K562 (cell line): Measurements from ENCODE around the gene BANF2. TPM values are rescaled to one million over a fixed set of nuclear protein-coding genes. Genes with fewer than 3 reads are reported as not detected.

Experiments used
- ELF1 ChIP-seq: fragments of 200-800 bp; sonication (Bioruptor generic); IDR thresholded peaks from 2 replicates; pipeline ENCODE4 v1.6.1; 2016; ENCODE audit warnings: missing genetic modification characterization, missing compliant biosample characterization
- GABPB1 ChIP-seq: sonication (generic); formaldehyde crosslinking; IDR thresholded peaks from 2 replicates; pipeline ENCODE4 v1.8.0; 2022; ENCODE audit warnings: mild to moderate bottlenecking, missing genetic modification reagents
- MBD2 ChIP-seq: sonication (generic); IDR thresholded peaks from 2 replicates; pipeline ENCODE4 v1.6.1; 2016; ENCODE audit warnings: low read depth, borderline replicate concordance
- NFIC ChIP-seq: fragments of 450-650 bp; IDR thresholded peaks from 2 replicates; pipeline ENCODE4 v1.6.1; 2017; ENCODE audit warnings: mild to moderate bottlenecking, inconsistent platforms
- RCOR1 ChIP-seq, 2 experiments: IDR thresholded peaks; 2 replicates each; pipeline ENCODE4 v1.6.1; 2012; ENCODE audit warnings: low read depth in 2 of 2, low read length in 2 of 2, borderline replicate concordance in 1 of 2, improper control_type of control experiment in 1 of 2
- TAF9B ChIP-seq: fragments of 450-650 bp; IDR thresholded peaks from 2 replicates; pipeline ENCODE4 v1.6.1; 2018; ENCODE audit warnings: mild to moderate bottlenecking; ENCODE audit not compliant: partially characterized antibody
- WHSC1 ChIP-seq: IDR thresholded peaks from one replicate; pipeline ENCODE4 v1.6.1; 2012; ENCODE audit warnings: low read length, control low read depth, inconsistent platforms
- YY1 ChIP-seq, 3 experiments: IDR thresholded peaks; 2 replicates each; pipeline ENCODE4 v1.6.1; 2011; ENCODE audit warnings: low read length in 2 of 3, mild to moderate bottlenecking in 2 of 3, moderate library complexity in 2 of 3, borderline replicate concordance in 1 of 3, control low read depth in 1 of 3, low read depth in 1 of 3; ENCODE audit not compliant: insufficient read depth in 3 of 3, insufficient replicate concordance in 2 of 3, control insufficient read depth in 1 of 3, insufficient read length in 1 of 3; ENCODE audit errors: extremely low read depth in 1 of 3
- ZC3H8 ChIP-seq: fragments of 450-650 bp; IDR thresholded peaks from 2 replicates; pipeline ENCODE4 v1.6.1; 2017
- polyA plus RNA-seq, 8 experiments: library from polyadenylated mRNA; depleted of rRNA in 4 of 8; stranded (reverse) in 5 of 8; unstranded in 3 of 8; fragments of >200 nt; fragmentation: Nextera tagmentation in 2 of 8; fragmentation: Illumina TruSeq in 1 of 8; extraction: Ambion mirVana in 2 of 8; extraction: Trizol in 1 of 8; gene quantifications; 2 replicates each; pipeline versions ENCODE4 v1.2.1 to v1.2.3, GENCODE V29; 2011 to 2014; ENCODE audit warnings: inconsistent platforms in 1 of 8, missing spikeins in 1 of 8
- total RNA-seq, 7 experiments: library from RNA; depleted of rRNA in 6 of 7; stranded (reverse); fragments of >200 nt in 6 of 7; fragmentation: Illumina TruSeq in 2 of 7; extraction: Trizol in 2 of 7; gene quantifications; 2 replicates each; pipeline versions ENCODE4 v1.2.1 to v1.2.3, GENCODE V29; 2011 to 2021; ENCODE audit warnings: low replicate concordance in 1 of 7
- TF ChIP-seq, protein P1 (sequence below): IDR thresholded peaks from 2 replicates; pipeline ENCODE4 v1.6.1; 2011; ENCODE audit warnings: borderline replicate concordance, low read depth, mild to moderate bottlenecking, moderate library complexity, low read length; ENCODE audit not compliant: insufficient read depth, poor library complexity, severe bottlenecking
- TF ChIP-seq, protein P2 (sequence below), 2 experiments: fragments of 450-650 bp in 1 of 2; sonication (generic) in 1 of 2; formaldehyde crosslinking in 1 of 2; IDR thresholded peaks; 2 replicates each; pipeline versions ENCODE4 v1.7.1 to v1.9.0; 2016 to 2022; ENCODE audit warnings: inconsistent platforms in 1 of 2, mild to moderate bottlenecking in 1 of 2, missing genetic modification reagents in 1 of 2
- TF ChIP-seq, protein P3 (sequence below): fragments of 200-800 bp; sonication (Bioruptor generic); IDR thresholded peaks from 2 replicates; pipeline ENCODE4 v1.6.1; 2017; ENCODE audit warnings: missing genetic modification characterization, missing compliant biosample characterization

The BANF2 gene
- total and polyA plus RNA-seq, 9 of the 15 experiments (the other 6 are each of a cell fraction or from before 2014, with no cell fraction given), result not detected

DNA sequence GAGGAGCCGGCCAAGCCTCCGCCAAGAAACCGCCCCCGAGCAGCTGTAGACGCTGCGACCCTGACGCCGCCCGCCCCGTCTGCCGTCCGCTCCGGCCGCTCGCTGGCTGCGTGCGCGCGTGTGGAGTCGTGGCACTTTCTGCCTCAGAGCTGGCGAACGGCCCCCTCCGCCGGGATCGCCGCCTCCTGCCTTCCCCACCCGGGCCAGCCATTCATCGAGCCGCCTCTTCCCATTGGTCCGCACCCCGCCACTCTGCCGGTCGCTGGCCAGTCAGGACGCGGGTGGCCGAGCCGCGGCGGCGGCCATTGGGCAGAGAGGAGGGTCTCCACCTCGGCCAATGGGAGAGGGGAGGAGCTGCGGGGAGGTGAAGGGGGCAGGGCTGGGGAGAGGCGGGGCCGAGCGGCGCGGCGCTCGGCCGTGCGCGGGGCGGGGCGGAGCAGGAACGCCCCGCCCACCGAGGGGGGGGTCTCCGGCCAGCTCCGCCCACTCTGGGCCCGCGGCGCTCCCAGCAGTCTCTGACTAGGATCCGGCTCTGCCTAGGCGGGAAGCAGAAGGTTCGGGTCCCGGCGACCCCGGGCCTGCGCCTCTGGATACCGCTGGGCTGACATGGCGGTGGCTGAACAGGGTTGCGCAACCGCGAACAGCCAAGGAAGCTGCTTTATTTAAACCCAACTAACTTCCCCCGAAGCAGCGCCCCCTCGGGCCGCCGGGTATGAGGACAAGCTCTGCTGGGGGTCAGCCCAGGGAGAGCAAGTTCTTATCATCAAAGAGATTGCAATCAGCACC is 17.5 kb upstream of the BANF2 start, which contains the start of gene RRBP1 (continued):
- TF ChIP-seq, protein P1, sequence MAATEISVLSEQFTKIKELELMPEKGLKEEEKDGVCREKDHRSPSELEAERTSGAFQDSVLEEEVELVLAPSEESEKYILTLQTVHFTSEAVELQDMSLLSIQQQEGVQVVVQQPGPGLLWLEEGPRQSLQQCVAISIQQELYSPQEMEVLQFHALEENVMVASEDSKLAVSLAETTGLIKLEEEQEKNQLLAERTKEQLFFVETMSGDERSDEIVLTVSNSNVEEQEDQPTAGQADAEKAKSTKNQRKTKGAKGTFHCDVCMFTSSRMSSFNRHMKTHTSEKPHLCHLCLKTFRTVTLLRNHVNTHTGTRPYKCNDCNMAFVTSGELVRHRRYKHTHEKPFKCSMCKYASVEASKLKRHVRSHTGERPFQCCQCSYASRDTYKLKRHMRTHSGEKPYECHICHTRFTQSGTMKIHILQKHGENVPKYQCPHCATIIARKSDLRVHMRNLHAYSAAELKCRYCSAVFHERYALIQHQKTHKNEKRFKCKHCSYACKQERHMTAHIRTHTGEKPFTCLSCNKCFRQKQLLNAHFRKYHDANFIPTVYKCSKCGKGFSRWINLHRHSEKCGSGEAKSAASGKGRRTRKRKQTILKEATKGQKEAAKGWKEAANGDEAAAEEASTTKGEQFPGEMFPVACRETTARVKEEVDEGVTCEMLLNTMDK, result peak; percentile 37
- TF ChIP-seq WHSC1 (no peak), NFIC (peak; percentile 52), ELF1 (tag) (peak; percentile 24; the same call in 1 of the 2 replicates), TAF9B (peak; percentile 15), YY1 (IDR thresholded peaks at IDR 0.05; ENCODE audit: borderline replicate concordance in 1 of 3, control insufficient read depth in 1 of 3, extremely low read depth in 1 of 3, insufficient read depth in 3 of 3, insufficient read length in 1 of 3, insufficient replicate concordance in 2 of 3, low read depth in 1 of 3, low read length in 2 of 3) (peak in 2 of 3 experiments; percentile 48 to 67), GABPB1 (CRISPR knock-in tag) (peak; percentile 41; the same call in 1 of the 2 replicates), RCOR1 (IDR thresholded peaks at IDR 0.05; ENCODE audit: borderline replicate concordance in 1 of 2, low read depth in 2 of 2, low read length in 2 of 2) (peak in 1 of 2 experiments; percentile 64; a peak in 2 of 4 replicates), MBD2 (peak; percentile 98), ZC3H8 (no peak)
- TF ChIP-seq, protein P2, sequence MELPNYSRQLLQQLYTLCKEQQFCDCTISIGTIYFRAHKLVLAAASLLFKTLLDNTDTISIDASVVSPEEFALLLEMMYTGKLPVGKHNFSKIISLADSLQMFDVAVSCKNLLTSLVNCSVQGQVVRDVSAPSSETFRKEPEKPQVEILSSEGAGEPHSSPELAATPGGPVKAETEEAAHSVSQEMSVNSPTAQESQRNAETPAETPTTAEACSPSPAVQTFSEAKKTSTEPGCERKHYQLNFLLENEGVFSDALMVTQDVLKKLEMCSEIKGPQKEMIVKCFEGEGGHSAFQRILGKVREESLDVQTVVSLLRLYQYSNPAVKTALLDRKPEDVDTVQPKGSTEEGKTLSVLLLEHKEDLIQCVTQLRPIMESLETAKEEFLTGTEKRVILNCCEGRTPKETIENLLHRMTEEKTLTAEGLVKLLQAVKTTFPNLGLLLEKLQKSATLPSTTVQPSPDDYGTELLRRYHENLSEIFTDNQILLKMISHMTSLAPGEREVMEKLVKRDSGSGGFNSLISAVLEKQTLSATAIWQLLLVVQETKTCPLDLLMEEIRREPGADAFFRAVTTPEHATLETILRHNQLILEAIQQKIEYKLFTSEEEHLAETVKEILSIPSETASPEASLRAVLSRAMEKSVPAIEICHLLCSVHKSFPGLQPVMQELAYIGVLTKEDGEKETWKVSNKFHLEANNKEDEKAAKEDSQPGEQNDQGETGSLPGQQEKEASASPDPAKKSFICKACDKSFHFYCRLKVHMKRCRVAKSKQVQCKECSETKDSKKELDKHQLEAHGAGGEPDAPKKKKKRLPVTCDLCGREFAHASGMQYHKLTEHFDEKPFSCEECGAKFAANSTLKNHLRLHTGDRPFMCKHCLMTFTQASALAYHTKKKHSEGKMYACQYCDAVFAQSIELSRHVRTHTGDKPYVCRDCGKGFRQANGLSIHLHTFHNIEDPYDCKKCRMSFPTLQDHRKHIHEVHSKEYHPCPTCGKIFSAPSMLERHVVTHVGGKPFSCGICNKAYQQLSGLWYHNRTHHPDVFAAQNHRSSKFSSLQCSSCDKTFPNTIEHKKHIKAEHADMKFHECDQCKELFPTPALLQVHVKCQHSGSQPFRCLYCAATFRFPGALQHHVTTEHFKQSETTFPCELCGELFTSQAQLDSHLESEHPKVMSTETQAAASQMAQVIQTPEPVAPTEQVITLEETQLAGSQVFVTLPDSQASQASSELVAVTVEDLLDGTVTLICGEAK (IDR thresholded peaks at IDR 0.05), result peak; percentile 73
- TF ChIP-seq, protein P2 (CRISPR knock-in tag; IDR thresholded peaks at IDR 0.05), result no peak
- TF ChIP-seq, protein P3, sequence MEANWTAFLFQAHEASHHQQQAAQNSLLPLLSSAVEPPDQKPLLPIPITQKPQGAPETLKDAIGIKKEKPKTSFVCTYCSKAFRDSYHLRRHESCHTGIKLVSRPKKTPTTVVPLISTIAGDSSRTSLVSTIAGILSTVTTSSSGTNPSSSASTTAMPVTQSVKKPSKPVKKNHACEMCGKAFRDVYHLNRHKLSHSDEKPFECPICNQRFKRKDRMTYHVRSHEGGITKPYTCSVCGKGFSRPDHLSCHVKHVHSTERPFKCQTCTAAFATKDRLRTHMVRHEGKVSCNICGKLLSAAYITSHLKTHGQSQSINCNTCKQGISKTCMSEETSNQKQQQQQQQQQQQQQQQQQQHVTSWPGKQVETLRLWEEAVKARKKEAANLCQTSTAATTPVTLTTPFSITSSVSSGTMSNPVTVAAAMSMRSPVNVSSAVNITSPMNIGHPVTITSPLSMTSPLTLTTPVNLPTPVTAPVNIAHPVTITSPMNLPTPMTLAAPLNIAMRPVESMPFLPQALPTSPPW (CRISPR knock-in tag), result peak; percentile 94
